ENCODE measurements around the gene EMSY.

GRCh38 chr11:76558891-76559290 is 114.1 kb downstream of the EMSY start:
- TF ChIP-seq CTCF (IDR thresholded peaks at IDR 0.05) (no peak), POLR2A (IDR thresholded peaks at IDR 0.05) (no peak)

All from thyroid gland (tissue), 4 donors.